ENCODE results near the gene ACOT8.

DNA sequence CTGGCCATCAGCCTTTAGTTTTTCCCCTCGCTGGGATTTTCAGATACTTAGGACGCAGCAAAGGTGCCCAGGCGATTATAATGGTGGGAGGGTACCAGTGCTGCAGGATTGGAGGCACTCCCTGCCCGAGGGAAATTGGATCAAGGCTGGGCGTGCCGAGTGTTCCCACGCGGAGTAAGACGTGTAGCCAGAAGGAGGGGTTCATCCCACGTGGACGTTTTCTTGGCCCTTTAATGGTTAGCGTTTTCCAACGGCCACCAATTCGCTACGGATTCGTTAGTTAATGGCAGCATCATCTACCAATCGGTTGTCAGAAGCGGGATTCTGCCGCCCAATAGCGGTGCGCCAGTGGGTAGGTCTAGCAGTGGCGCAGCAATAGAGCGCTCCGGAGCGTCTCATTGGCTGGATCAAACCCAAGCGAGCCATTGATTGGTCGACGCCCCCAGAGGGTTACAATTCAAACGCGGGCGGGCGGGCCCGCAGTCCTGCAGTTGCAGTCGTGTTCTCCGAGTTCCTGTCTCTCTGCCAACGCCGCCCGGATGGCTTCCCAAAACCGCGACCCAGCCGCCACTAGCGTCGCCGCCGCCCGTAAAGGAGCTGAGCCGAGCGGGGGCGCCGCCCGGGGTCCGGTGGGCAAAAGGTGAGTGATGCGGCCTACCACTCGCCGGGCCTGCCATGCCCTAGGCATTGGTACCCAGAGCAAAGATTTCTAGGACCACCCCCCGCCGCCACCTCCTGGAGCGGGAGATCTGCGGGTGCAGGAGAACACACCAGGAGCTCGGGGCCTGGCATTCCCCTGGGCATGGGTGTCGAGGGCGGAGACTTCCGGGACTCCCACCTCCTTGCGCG, 44.8 kb downstream of the ACOT8 start, which contains the start of gene UBE2C:
- TF ChIP-seq, protein P1, sequence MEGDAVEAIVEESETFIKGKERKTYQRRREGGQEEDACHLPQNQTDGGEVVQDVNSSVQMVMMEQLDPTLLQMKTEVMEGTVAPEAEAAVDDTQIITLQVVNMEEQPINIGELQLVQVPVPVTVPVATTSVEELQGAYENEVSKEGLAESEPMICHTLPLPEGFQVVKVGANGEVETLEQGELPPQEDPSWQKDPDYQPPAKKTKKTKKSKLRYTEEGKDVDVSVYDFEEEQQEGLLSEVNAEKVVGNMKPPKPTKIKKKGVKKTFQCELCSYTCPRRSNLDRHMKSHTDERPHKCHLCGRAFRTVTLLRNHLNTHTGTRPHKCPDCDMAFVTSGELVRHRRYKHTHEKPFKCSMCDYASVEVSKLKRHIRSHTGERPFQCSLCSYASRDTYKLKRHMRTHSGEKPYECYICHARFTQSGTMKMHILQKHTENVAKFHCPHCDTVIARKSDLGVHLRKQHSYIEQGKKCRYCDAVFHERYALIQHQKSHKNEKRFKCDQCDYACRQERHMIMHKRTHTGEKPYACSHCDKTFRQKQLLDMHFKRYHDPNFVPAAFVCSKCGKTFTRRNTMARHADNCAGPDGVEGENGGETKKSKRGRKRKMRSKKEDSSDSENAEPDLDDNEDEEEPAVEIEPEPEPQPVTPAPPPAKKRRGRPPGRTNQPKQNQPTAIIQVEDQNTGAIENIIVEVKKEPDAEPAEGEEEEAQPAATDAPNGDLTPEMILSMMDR (IDR thresholded peaks at IDR 0.05), result peak in 1 of 7 experiments; percentile 15
- peak in 2 of 3 donors; percentile 8 to 19 for TF ChIP-seq POLR2A (IDR thresholded peaks at IDR 0.05)
